Muscle of leg (tissue), 11 donors: ENCODE measurements around the gene EXTL1. TPM values are rescaled to one million over a fixed set of nuclear protein-coding genes. Genes with fewer than 3 reads are reported as not detected.

Experiments
- DNase-seq: peaks from one replicate; pipeline ENCODE4 v3.0.0; 2013
- H3K27ac ChIP-seq: one replicate; pipeline ENCODE4 v1.5.1; 2013; ENCODE audit warnings: mild to moderate bottlenecking, low read length, control low read depth
- H3K27me3 ChIP-seq: one replicate; pipeline ENCODE4 v1.6.1; 2013; ENCODE audit warnings: low read length; ENCODE audit not compliant: control insufficient read depth, insufficient read depth
- H3K36me3 ChIP-seq: one replicate; pipeline ENCODE4 v1.6.1; 2013; ENCODE audit warnings: low read length; ENCODE audit not compliant: control insufficient read depth, insufficient read depth
- H3K4me1 ChIP-seq: one replicate; pipeline ENCODE4 v1.6.1; 2013; ENCODE audit warnings: low read length; ENCODE audit not compliant: control insufficient read depth, insufficient read depth
- H3K4me3 ChIP-seq: one replicate; pipeline ENCODE4 v1.5.1; 2013; ENCODE audit warnings: low read length, control low read depth
- H3K9me3 ChIP-seq: replicated peaks from 2 replicates; pipeline ENCODE4 v1.6.1; 2013; ENCODE audit warnings: low read depth, low read length; ENCODE audit not compliant: control insufficient read depth
- WGBS: methylation state at CpG from one replicate; pipeline ENCODE4 v1.1.5; 2013; ENCODE audit warnings: missing lambda C conversion rate; ENCODE audit not compliant: insufficient coverage; 5-methylcytosine and 5-hydroxymethylcytosine counted together
- polyA plus RNA-seq, 8 donors: library from polyadenylated mRNA; unstranded; fragments of 120-200 nt; gene quantifications; one replicate each; pipeline versions ENCODE4 v1.2.1 to v1.2.3, GENCODE V29; 2013; ENCODE audit warnings: inconsistent platforms in 1 of 8, low replicate concordance in 1 of 8; ENCODE audit not compliant: insufficient read length in 8 of 8, insufficient read depth in 1 of 8
- total RNA-seq: library from RNA; stranded (reverse); fragments of 120-200 nt; gene quantifications from one replicate; pipeline ENCODE4 v1.2.4, GENCODE V29; 2013

EXTL1 gene
- total and polyA plus RNA-seq, 9 donors, result 0.71 to 4.6 (median 2.4) TPM

GRCh38 chr1:25996966-25997827 lies 24.4 kb upstream of the EXTL1 start:
- peak; percentile 81 for DNase-seq
- Histone ChIP-seq H3K27me3 (no peaks in the 10 kb centered on the region), H3K36me3 (no peaks in the 10 kb centered on the region), H3K4me1 (peaks cover 48% of the 10 kb centered on the region), H3K9me3 (no peaks in the 10 kb centered on the region), H3K4me3 (peak overlapping the region; percentile 76), H3K27ac (peak overlapping the region; percentile 96)
- 0% methylated on average over 9 of the region's 13 CpGs for WGBS

- H3K4me1 ChIP-seq, result peaks cover 43% of the 10 kb centered on the region
- H3K9me3 ChIP-seq, result no peaks in the 10 kb centered on the region
- peak within 1 kb of the TSS; percentile 76 for H3K4me3 ChIP-seq
- H3K27ac ChIP-seq, result peak within 1 kb of the TSS; percentile 96
- H3K36me3 ChIP-seq, result no peaks in the 10 kb centered on the region
- no peaks in the 10 kb centered on the region for H3K27me3 ChIP-seq
- DNase-seq, result peak; percentile 100
- WGBS, result 0% methylated on average over 34 of the region's 47 CpGs
Observed at GRCh38 chr1:25997828-25998761, 23.5 kb upstream of the EXTL1 start, which contains the start of gene PAFAH2. Gene PAFAH2 (minus strand): TSS chr1:25998063. CDS start chr1:25990816, 7,247 bp downstream.

GRCh38 chr1:25999041-25999800 lies 22.4 kb upstream of the EXTL1 start:
- peak overlapping the region; percentile 6 for H3K27ac ChIP-seq

DNA sequence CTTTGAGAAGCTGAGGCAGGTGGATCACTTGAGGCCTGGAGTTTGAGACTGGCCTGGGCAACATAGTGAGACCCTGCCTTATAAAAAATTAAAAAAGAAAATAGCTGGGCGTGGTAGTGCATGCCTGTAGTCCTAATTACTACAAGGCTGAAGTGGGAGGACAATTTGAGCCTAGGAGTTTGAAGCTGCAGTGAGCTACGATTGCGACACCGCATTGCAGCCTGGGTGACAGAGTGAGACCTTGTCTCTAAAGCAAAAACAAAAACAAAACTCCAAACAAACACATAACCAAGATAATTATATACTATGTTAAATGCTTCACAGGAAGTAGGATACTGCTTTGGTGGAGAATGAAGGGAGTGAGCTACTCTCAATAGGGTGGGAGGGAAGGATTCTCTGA lies 18.3 kb upstream of the EXTL1 start:
- H3K36me3 ChIP-seq, result no peaks in the 10 kb centered on the region
- no peak for DNase-seq
- 83% methylated on average over 1 of the region's 4 CpGs for WGBS
- H3K27ac ChIP-seq, result no peak overlapping the region
- peaks cover 28% of the 10 kb centered on the region for H3K4me1 ChIP-seq
- H3K4me3 ChIP-seq, result no peak overlapping the region
- H3K27me3 ChIP-seq, result no peaks in the 10 kb centered on the region
- H3K9me3 ChIP-seq, result no peaks in the 10 kb centered on the region

More at GRCh38 chr1:25999041-25999800, 22.4 kb upstream of the EXTL1 start:
- Histone ChIP-seq H3K27me3 (no peaks in the 10 kb centered on the region), H3K36me3 (no peaks in the 10 kb centered on the region), H3K9me3 (no peaks in the 10 kb centered on the region), H3K4me3 (no peak overlapping the region), H3K4me1 (peaks cover 33% of the 10 kb centered on the region)
- DNase-seq, result no peak
- WGBS, result 73% methylated on average over 9 of the region's 18 CpGs

DNA sequence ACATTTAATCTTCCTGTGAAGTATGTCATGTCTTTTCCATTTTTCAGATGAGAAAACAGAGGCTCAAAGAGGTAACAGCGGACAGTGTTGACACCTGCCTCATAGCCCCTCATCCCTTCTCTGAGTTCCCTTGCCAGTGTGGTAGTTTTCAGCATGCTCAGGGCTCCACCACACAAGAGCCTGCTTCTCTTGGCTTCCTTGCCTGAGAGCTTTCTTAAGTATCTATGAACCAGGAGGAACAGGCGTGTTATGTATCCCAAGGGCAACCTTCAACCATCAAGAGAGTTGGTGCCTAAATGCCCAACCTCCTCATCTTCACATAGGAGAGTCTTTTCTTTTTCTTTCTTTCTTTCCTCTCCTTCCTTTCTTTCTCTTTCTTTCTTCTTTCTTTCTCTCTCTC lies 17.8 kb upstream of the EXTL1 start:
- H3K4me1 ChIP-seq, result peaks cover 23% of the 10 kb centered on the region
- H3K36me3 ChIP-seq, result no peaks in the 10 kb centered on the region
- no peaks in the 10 kb centered on the region for H3K9me3 ChIP-seq
- H3K27ac ChIP-seq, result no peak overlapping the region
- no peak overlapping the region for H3K4me3 ChIP-seq
- no peak for DNase-seq
- H3K27me3 ChIP-seq, result no peaks in the 10 kb centered on the region
- 62% methylated on average over 2 of the region's 2 CpGs for WGBS

DNA sequence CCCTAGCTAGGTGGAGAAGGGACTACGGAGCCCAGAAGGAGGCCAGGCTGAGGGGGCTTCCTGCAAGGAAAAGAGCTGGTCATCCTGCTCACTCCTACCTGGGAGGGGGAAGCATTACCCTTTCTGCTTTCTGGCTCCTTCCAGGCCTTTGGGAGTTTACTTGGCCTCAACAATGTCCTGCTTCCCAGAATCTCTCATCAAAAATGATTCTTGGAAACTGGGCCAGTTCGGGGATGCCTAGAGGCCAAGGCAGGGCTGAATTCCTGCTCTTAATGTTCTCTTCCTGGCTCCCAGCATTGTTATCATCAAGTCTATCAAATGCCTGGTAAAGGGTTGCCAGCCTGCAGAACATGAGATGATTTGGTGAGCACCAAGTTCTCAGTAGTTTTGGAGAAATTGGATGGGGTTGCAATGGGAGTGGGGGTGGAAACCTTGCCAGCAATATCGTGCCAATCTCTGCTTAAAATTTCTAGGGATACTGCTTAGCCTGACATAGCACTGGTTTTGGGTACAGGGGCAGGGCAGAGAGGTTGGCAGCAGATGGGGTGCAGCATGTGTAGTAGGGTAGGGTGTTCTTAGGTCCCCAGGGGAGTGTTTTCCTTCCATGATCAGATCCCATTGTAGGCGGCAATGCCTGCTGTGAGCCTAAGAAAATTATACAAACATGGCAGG lies 16.0 kb upstream of the EXTL1 start:
- H3K4me1 ChIP-seq, result peaks cover 18% of the 10 kb centered on the region
- 25% methylated on average over 4 of the region's 4 CpGs for WGBS
- H3K4me3 ChIP-seq, result no peak overlapping the region
- DNase-seq, result peak; percentile 80
- no peak overlapping the region for H3K27ac ChIP-seq
- no peaks in the 10 kb centered on the region for H3K27me3 ChIP-seq
- H3K36me3 ChIP-seq, result no peaks in the 10 kb centered on the region
- H3K9me3 ChIP-seq, result no peaks in the 10 kb centered on the region

- WGBS, result 81% methylated on average over 16 of the region's 16 CpGs
- no peaks in the 10 kb centered on the region for H3K27me3 ChIP-seq
- no peak for DNase-seq
- H3K9me3 ChIP-seq, result no peaks in the 10 kb centered on the region
- H3K27ac ChIP-seq, result no peak overlapping the region
- peaks cover 18% of the 10 kb centered on the region for H3K4me1 ChIP-seq
- H3K4me3 ChIP-seq, result no peak overlapping the region
- H3K36me3 ChIP-seq, result no peaks in the 10 kb centered on the region
Observed at GRCh38 chr1:26006710-26007109, 14.9 kb upstream of the EXTL1 start.

GRCh38 chr1:26009796-26010447 lies 11.7 kb upstream of the EXTL1 start:
- no peaks in the 10 kb centered on the region for H3K9me3 ChIP-seq
- no peak overlapping the region for H3K4me3 ChIP-seq
- no peaks in the 10 kb centered on the region for H3K36me3 ChIP-seq
- peaks cover 17% of the 10 kb centered on the region for H3K4me1 ChIP-seq
- no peaks in the 10 kb centered on the region for H3K27me3 ChIP-seq
- H3K27ac ChIP-seq, result no peak overlapping the region
- 56% methylated on average over 3 of the region's 6 CpGs for WGBS
- peak; percentile 37 for DNase-seq

GRCh38 chr1:26010825-26011224 lies 10.8 kb upstream of the EXTL1 start:
- Histone ChIP-seq H3K9me3 (no peaks in the 10 kb centered on the region), H3K36me3 (no peaks in the 10 kb centered on the region), H3K27ac (no peak overlapping the region), H3K4me1 (peaks cover 8% of the 10 kb centered on the region), H3K27me3 (no peaks in the 10 kb centered on the region), H3K4me3 (no peak overlapping the region)
- 36% methylated on average over 3 of the region's 3 CpGs for WGBS
- DNase-seq, result no peak
